ENCODE results near the gene CMTM2. TPM values are rescaled to one million over a fixed set of nuclear protein-coding genes. Genes with fewer than 3 reads are reported as not detected.

CMTM2 gene
- total and polyA plus RNA-seq, 9 of the 15 experiments (the other 6 are each of a cell fraction or from before 2014, with no cell fraction given) = not detected

GRCh38 chr16:66551348-66551759 lies 27.9 kb upstream of the CMTM2 start (continued):
- TF ChIP-seq MEF2A (IDR thresholded peaks at IDR 0.05; ENCODE audit: control insufficient read depth, low read depth, low read length) = no peak
- TF ChIP-seq CTBP1 (IDR thresholded peaks at IDR 0.05; ENCODE audit: borderline replicate concordance) = peak; percentile 63
- TF ChIP-seq PYGO2 (tag; IDR thresholded peaks at IDR 0.05) = no peak
- no peak for TF ChIP-seq RBBP5 (IDR thresholded peaks at IDR 0.05; ENCODE audit: borderline replicate concordance, insufficient read depth, low read length, poor library complexity, severe bottlenecking)
- 0 out of 2 replicates have a peak, but pooled peaks have one; percentile 12 for TF ChIP-seq NFRKB (IDR thresholded peaks at IDR 0.05; ENCODE audit: low read depth)
- 0 out of 2 replicates have a peak, but pooled peaks have one; percentile 19 for TF ChIP-seq ZNF24 (IDR thresholded peaks at IDR 0.05)
- TF ChIP-seq ETV1 (tag; conservative IDR thresholded peaks at IDR 0.05; ENCODE audit: low read depth) = peak; percentile 76
- peak; percentile 63 for TF ChIP-seq ZNF592 (IDR thresholded peaks at IDR 0.05)
- peak in 1 of 2 experiments; percentile 53; a peak in 1 of 4 replicates for TF ChIP-seq FOXK2 (conservative IDR thresholded peaks at IDR 0.05 in 1 of 2, IDR thresholded peaks at IDR 0.05 in 1 of 2; ENCODE audit: low read depth in 2 of 2)
- TF ChIP-seq RCOR1 (IDR thresholded peaks at IDR 0.05; ENCODE audit: borderline replicate concordance in 1 of 2, low read depth in 2 of 2, low read length in 2 of 2) = peak in 1 of 2 experiments; percentile 54; a peak in 1 of 4 replicates
- TF ChIP-seq ETV6 (IDR thresholded peaks at IDR 0.05; ENCODE audit: borderline replicate concordance in 1 of 2, low read depth in 2 of 2, low read length in 1 of 2) = no peak
- TF ChIP-seq ETV6 (CRISPR knock-in tag; IDR thresholded peaks at IDR 0.05; ENCODE audit: borderline replicate concordance) = no peak
- TF ChIP-seq ZBTB2 (IDR thresholded peaks at IDR 0.05) = 0 out of 2 replicates have a peak, but pooled peaks have one; percentile 32
- TF ChIP-seq ZFX (CRISPR knock-in tag; IDR thresholded peaks at IDR 0.05) = no peak
- peak; percentile 98 for TF ChIP-seq ZNF316 (IDR thresholded peaks at IDR 0.05)
- peak; percentile 58 for TF ChIP-seq DPF2 (IDR thresholded peaks at IDR 0.05)
- peak; percentile 19; the same call in 1 of the 2 replicates for TF ChIP-seq KLF6 (CRISPR knock-in tag; IDR thresholded peaks at IDR 0.05; ENCODE audit: borderline replicate concordance)
- TF ChIP-seq SAFB (IDR thresholded peaks at IDR 0.05; ENCODE audit: borderline replicate concordance, low read depth, low read length) = no peak
- no peak for TF ChIP-seq TRIM28 (IDR thresholded peaks at IDR 0.05)
- peak; percentile 55; the same call in 1 of the 2 replicates for TF ChIP-seq CREB3 (tag; conservative IDR thresholded peaks at IDR 0.05; ENCODE audit: low read depth)
- TF ChIP-seq TAL1 (IDR thresholded peaks at IDR 0.05) = no peak
- TF ChIP-seq ESRRB (CRISPR knock-in tag; IDR thresholded peaks at IDR 0.05; ENCODE audit: borderline replicate concordance) = no peak
- peak in 1 of 2 experiments; percentile 40; a peak in 1 of 4 replicates for TF ChIP-seq HDAC1 (IDR thresholded peaks at IDR 0.05)

All from K562 (cell line).